Neuronal stem cell (in vitro differentiated cells): ENCODE results near the gene CEP95. TPM values are rescaled to one million over a fixed set of nuclear protein-coding genes. Genes with fewer than 3 reads are reported as not detected.

ENCODE experiments used
- DNase-seq: peaks from one replicate; pipeline ENCODE4 v3.0.0-alpha.2; 2013; ENCODE audit warnings: low spot score
- H2AFZ ChIP-seq: one replicate; pipeline ENCODE4 v1.6.1; 2013; ENCODE audit warnings: mild to moderate bottlenecking, low read length, inconsistent platforms
- H2AK5ac ChIP-seq: 2 replicates; pipeline ENCODE4 v1.6.1; 2013; ENCODE audit warnings: low read depth, mild to moderate bottlenecking, inconsistent platforms, low read length, moderate library complexity, mixed read lengths
- H2BK120ac ChIP-seq: 2 replicates; pipeline ENCODE4 v1.6.1; 2013; ENCODE audit warnings: low read depth, mild to moderate bottlenecking, inconsistent platforms, low read length, moderate library complexity, mixed read lengths
- H2BK12ac ChIP-seq: one replicate; pipeline ENCODE4 v1.6.1; 2013; ENCODE audit warnings: low read length, inconsistent platforms
- H2BK15ac ChIP-seq: 2 replicates; pipeline ENCODE4 v1.6.1; 2013; ENCODE audit warnings: mild to moderate bottlenecking, low read length, inconsistent platforms, mixed read lengths
- H2BK5ac ChIP-seq: one replicate; pipeline ENCODE4 v1.6.1; 2013; ENCODE audit warnings: inconsistent platforms, mild to moderate bottlenecking, low read length, moderate library complexity
- H3K14ac ChIP-seq: one replicate; pipeline ENCODE4 v1.6.1; 2013; ENCODE audit warnings: low read length, inconsistent platforms
- H3K18ac ChIP-seq: 2 replicates; pipeline ENCODE4 v1.6.1; 2013; ENCODE audit warnings: low read length, inconsistent platforms
- H3K23ac ChIP-seq: 2 replicates; pipeline ENCODE4 v1.6.1; 2013; ENCODE audit warnings: low read depth, mild to moderate bottlenecking, mixed read lengths, low read length, inconsistent platforms; ENCODE audit not compliant: poor library complexity
- H3K27ac ChIP-seq: replicated peaks from 3 replicates; pipeline ENCODE4 v1.5.1; 2013; ENCODE audit warnings: low read length, inconsistent platforms
- H3K27me3 ChIP-seq, 3 experiments: 2 replicates each; pipeline ENCODE4 v1.6.1; 2013; ENCODE audit warnings: low read length in 3 of 3, mild to moderate bottlenecking in 2 of 3, inconsistent platforms in 1 of 3, low read depth in 1 of 3, mixed read lengths in 1 of 3, moderate library complexity in 1 of 3; ENCODE audit not compliant: control insufficient read depth in 3 of 3, insufficient read depth in 3 of 3
- H3K36me3 ChIP-seq, 2 donors: replicated peaks in 1 of 2; 2 replicates each; pipeline ENCODE4 v1.6.1; 2013; ENCODE audit warnings: low read length in 2 of 2; ENCODE audit not compliant: control insufficient read depth in 2 of 2, insufficient read depth in 2 of 2
- H3K4ac ChIP-seq: 2 replicates; pipeline ENCODE4 v1.6.1; 2013; ENCODE audit warnings: inconsistent platforms, mild to moderate bottlenecking, low read length, moderate library complexity
- H3K4me1 ChIP-seq, 2 donors: 1 replicate in 1 of 2; 2 replicates in 1 of 2; pipeline ENCODE4 v1.6.1; 2013; ENCODE audit warnings: low read length in 2 of 2, low read depth in 1 of 2; ENCODE audit not compliant: control insufficient read depth in 2 of 2, insufficient read depth in 1 of 2
- H3K4me2 ChIP-seq: one replicate; pipeline ENCODE4 v1.6.1; 2013; ENCODE audit warnings: mild to moderate bottlenecking, low read length, inconsistent platforms; ENCODE audit not compliant: insufficient read depth, poor library complexity, severe bottlenecking
- H3K4me3 ChIP-seq, 2 donors: 2 replicates each; pipeline ENCODE4 v1.5.1; 2013; ENCODE audit warnings: low read length in 2 of 2, mild to moderate bottlenecking in 2 of 2, inconsistent platforms in 1 of 2, moderate library complexity in 1 of 2
- H3K79me1 ChIP-seq: one replicate; pipeline ENCODE4 v1.6.1; 2013; ENCODE audit warnings: low read depth, mild to moderate bottlenecking, inconsistent platforms, low read length, moderate library complexity
- H3K9ac ChIP-seq: one replicate; pipeline ENCODE4 v1.6.1; 2013; ENCODE audit warnings: mild to moderate bottlenecking, low read depth, low read length, inconsistent platforms; ENCODE audit not compliant: poor library complexity
- H3K9me3 ChIP-seq, 2 donors: replicated peaks in 1 of 2; 2 replicates each; pipeline versions ENCODE3 to v1.6.1; 2013; ENCODE audit warnings: low read length in 2 of 2, mild to moderate bottlenecking in 2 of 2, inconsistent platforms in 1 of 2, low read depth in 1 of 2, mixed read lengths in 1 of 2, moderate library complexity in 1 of 2; ENCODE audit not compliant: control insufficient read depth in 2 of 2, insufficient read depth in 1 of 2
- H4K8ac ChIP-seq: one replicate; pipeline ENCODE4 v1.6.1; 2013; ENCODE audit warnings: low read depth, mild to moderate bottlenecking, inconsistent platforms, low read length, moderate library complexity
- H4K91ac ChIP-seq: one replicate; pipeline ENCODE4 v1.6.1; 2013; ENCODE audit warnings: low read length, low read depth, mild to moderate bottlenecking, inconsistent platforms; ENCODE audit not compliant: poor library complexity
- WGBS, 2 donors: extraction: QIAGEN DNeasy Blood & Tissue Kit; methylation state at CpG; one replicate each; pipeline ENCODE4 v1.1.7; 2013; ENCODE audit warnings: missing lambda C conversion rate in 2 of 2, mixed read lengths in 1 of 2; ENCODE audit not compliant: insufficient read length in 2 of 2, insufficient replicate concordance in 1 of 2; ENCODE audit errors: extremely low coverage in 2 of 2; 5-methylcytosine and 5-hydroxymethylcytosine counted together
- small RNA-seq: library from polyadenylated mRNA; stranded (forward); fragments of <200 nt; extraction: miRNeasy Mini kit (QIAGEN cat#:217004); gene quantifications from one replicate; pipeline ENCODE3, GENCODE V24; 2013; ENCODE audit not compliant: insufficient read depth

CEP95 gene

DNA sequence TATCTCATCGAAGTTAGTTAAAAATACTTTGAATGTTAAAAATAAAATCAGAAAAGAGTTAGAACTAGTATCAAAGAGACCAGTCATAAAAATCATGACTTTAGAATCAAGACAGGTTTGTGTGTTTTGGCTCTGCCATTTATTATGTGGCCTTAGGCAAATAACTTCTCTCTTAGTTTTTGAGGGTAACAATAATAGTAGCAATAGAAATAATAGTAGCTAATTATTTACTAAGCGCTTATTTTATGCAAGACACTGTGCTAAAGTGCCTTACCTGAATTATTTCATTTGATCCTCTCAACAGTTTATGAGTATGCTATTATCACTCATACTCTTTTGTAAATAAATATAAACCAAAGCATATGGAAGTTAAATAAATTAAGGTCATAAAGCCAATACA lies 78.4 kb downstream of the CEP95 start:
- peaks cover 2 to 50% of the 10 kb centered on the region in 2 donors for H3K36me3 ChIP-seq
- no peak overlapping the region for H2BK12ac ChIP-seq
- H3K23ac ChIP-seq, result no peak overlapping the region
- H2AFZ ChIP-seq, result no peak overlapping the region
- no peak overlapping the region for H3K14ac ChIP-seq
- H3K4me1 ChIP-seq, result no peaks in the 10 kb centered on the region
- no peaks in the 10 kb centered on the region for H3K9me3 ChIP-seq
- H3K4me2 ChIP-seq, result no peak overlapping the region
- no peak overlapping the region for H3K27ac ChIP-seq
- H3K9ac ChIP-seq, result no peak overlapping the region
- no peak for DNase-seq
- no peak overlapping the region for H3K4me3 ChIP-seq
- no peak overlapping the region for H3K4ac ChIP-seq
- no peak overlapping the region for H4K91ac ChIP-seq
- H3K18ac ChIP-seq, result no peak overlapping the region
- H3K27me3 ChIP-seq, result no peaks in the 10 kb centered on the region
- H4K8ac ChIP-seq, result no peak overlapping the region
- no peak overlapping the region for H2BK5ac ChIP-seq
- H3K79me1 ChIP-seq, result no peaks in the 10 kb centered on the region
- WGBS, 2 donors, result no CpG with 5 or more reads among the region's 2 CpGs
- H2BK15ac ChIP-seq, result no peak overlapping the region
- no peak overlapping the region for H2BK120ac ChIP-seq
- H2AK5ac ChIP-seq, result no peak overlapping the region

Small RNA genes lying within 50 kb of the gene (small RNA-seq; reads per million reads assigned to genes)
- gene AC009994.1 (not detected), gene ATP5MFP4 (not detected)
